Keratinocyte (primary cell): Measurements from ENCODE around the gene KIF22.

Source experiments
- EZH2 ChIP-seq: IDR thresholded peaks from one replicate; pipeline ENCODE4 v1.6.1; 2012; ENCODE audit warnings: inconsistent platforms, mild to moderate bottlenecking, low read length, moderate library complexity
- TF ChIP-seq, protein P1 (sequence below), 3 experiments: IDR thresholded peaks in 1 of 3; conservative IDR thresholded peaks in 1 of 3; optimal IDR thresholded peaks in 1 of 3; 2 replicates in 2 of 3; 3 replicates in 1 of 3; pipeline versions ENCODE3 to v1.5.1; 2011; ENCODE audit warnings: low read length in 3 of 3, mild to moderate bottlenecking in 3 of 3, moderate library complexity in 2 of 3, control low read depth in 1 of 3, inconsistent platforms in 1 of 3; ENCODE audit not compliant: insufficient read depth in 2 of 3; ENCODE audit errors: extremely low read depth in 1 of 3

- TF ChIP-seq, protein P1, sequence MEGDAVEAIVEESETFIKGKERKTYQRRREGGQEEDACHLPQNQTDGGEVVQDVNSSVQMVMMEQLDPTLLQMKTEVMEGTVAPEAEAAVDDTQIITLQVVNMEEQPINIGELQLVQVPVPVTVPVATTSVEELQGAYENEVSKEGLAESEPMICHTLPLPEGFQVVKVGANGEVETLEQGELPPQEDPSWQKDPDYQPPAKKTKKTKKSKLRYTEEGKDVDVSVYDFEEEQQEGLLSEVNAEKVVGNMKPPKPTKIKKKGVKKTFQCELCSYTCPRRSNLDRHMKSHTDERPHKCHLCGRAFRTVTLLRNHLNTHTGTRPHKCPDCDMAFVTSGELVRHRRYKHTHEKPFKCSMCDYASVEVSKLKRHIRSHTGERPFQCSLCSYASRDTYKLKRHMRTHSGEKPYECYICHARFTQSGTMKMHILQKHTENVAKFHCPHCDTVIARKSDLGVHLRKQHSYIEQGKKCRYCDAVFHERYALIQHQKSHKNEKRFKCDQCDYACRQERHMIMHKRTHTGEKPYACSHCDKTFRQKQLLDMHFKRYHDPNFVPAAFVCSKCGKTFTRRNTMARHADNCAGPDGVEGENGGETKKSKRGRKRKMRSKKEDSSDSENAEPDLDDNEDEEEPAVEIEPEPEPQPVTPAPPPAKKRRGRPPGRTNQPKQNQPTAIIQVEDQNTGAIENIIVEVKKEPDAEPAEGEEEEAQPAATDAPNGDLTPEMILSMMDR (optimal IDR thresholded peaks at IDR 0.05 in 1 of 3, IDR thresholded peaks at IDR 0.05 in 1 of 3, conservative IDR thresholded peaks at IDR 0.05 in 1 of 3; ENCODE audit: extremely low read depth in 1 of 3, insufficient read depth in 2 of 3, low read length in 3 of 3) = no peak
- no peak for TF ChIP-seq EZH2
Observed at GRCh38 chr16:29852654-29853053, 62.1 kb downstream of the KIF22 start.
